Effector CD4-positive, alpha-beta T cell (primary cell): Measurements from ENCODE around the gene ARFGEF2.
"Not testable (repeated sequence)": the region's sequence is repeated elsewhere in the genome, so short reads cannot be mapped to it uniquely, and the experiment has no call there.

Source experiments
- DNase-seq: peaks from one replicate; pipeline ENCODE4 v3.0.0-alpha.2; 2020

The ARFGEF2 gene

GRCh38 chr20:48930878-48931277, 9.4 kb downstream of the ARFGEF2 start:
- no peak for DNase-seq

- DNase-seq, result no peak
These were observed 10.2 kb downstream of the ARFGEF2 start for GRCh38 chr20:48931527-48932374.

GRCh38 chr20:48932375-48932941, 10.9 kb downstream of the ARFGEF2 start:
- no peak for DNase-seq

GRCh38 chr20:48933017-48933766, 11.7 kb downstream of the ARFGEF2 start:
- DNase-seq, result no peak

- not testable (repeated sequence) for DNase-seq
These were observed 12.9 kb downstream of the ARFGEF2 start for GRCh38 chr20:48934273-48934877.

GRCh38 chr20:48934966-48935365, 13.5 kb downstream of the ARFGEF2 start:
- not testable (repeated sequence) for DNase-seq

- not testable (repeated sequence) for DNase-seq
These were observed 14.7 kb downstream of the ARFGEF2 start for GRCh38 chr20:48936178-48936577.

GRCh38 chr20:48937674-48938073, 16.2 kb downstream of the ARFGEF2 start:
- DNase-seq, result no peak

- DNase-seq, result no peak
These were observed 17.2 kb downstream of the ARFGEF2 start for GRCh38 chr20:48938670-48939069.

GRCh38 chr20:48940170-48940569, 18.7 kb downstream of the ARFGEF2 start:
- DNase-seq, result no peak

GRCh38 chr20:48941467-48941866, 20.0 kb downstream of the ARFGEF2 start:
- no peak for DNase-seq

- no peak for DNase-seq
These were observed 21.2 kb downstream of the ARFGEF2 start for GRCh38 chr20:48942730-48943129.

- no peak for DNase-seq
These were observed 23.3 kb downstream of the ARFGEF2 start for GRCh38 chr20:48944663-48945297.

GRCh38 chr20:48945840-48946514, 24.5 kb downstream of the ARFGEF2 start:
- DNase-seq, result no peak

GRCh38 chr20:48948612-48949011, 27.1 kb downstream of the ARFGEF2 start:
- DNase-seq, result no peak

- no peak for DNase-seq
These were observed 28.0 kb downstream of the ARFGEF2 start for GRCh38 chr20:48949304-48950170.

GRCh38 chr20:48951041-48951440, 29.5 kb downstream of the ARFGEF2 start:
- DNase-seq, result no peak

- DNase-seq, result no peak
These were observed 30.1 kb downstream of the ARFGEF2 start for GRCh38 chr20:48951646-48952045.

- no peak for DNase-seq
These were observed 31.1 kb downstream of the ARFGEF2 start for GRCh38 chr20:48952656-48953055.

GRCh38 chr20:48953653-48954052, 32.1 kb downstream of the ARFGEF2 start:
- no peak for DNase-seq

- DNase-seq, result no peak
These were observed 34.5 kb downstream of the ARFGEF2 start for GRCh38 chr20:48956052-48956451.
